K562 (cell line): ENCODE results near the gene PARP1. TPM values are rescaled to one million over a fixed set of nuclear protein-coding genes. Genes with fewer than 3 reads are reported as not detected.

Source experiments
- CBFA2T2 ChIP-seq: fragments of 450-650 bp; conservative IDR thresholded peaks from 2 replicates; pipeline ENCODE4 v1.6.1; 2017; ENCODE audit warnings: mild to moderate bottlenecking
- CXXC5 ChIP-seq: fragments of 250-450 bp; sonication (Bioruptor Pico); IDR thresholded peaks from 2 replicates; pipeline ENCODE4 v1.8.0; 2022; ENCODE audit warnings: inconsistent platforms, mild to moderate bottlenecking, moderate library complexity
- DPF2 ChIP-seq: fragments of 450-650 bp; IDR thresholded peaks from 2 replicates; pipeline ENCODE4 v1.6.1; 2016
- FOXM1 ChIP-seq, 2 experiments: fragments of 450-650 bp in 1 of 2; sonication (generic) in 1 of 2; formaldehyde crosslinking in 1 of 2; IDR thresholded peaks; 2 replicates each; pipeline versions ENCODE4 v1.6.1 to v1.9.0; 2017 to 2022; ENCODE audit warnings: low read depth in 2 of 2, mild to moderate bottlenecking in 2 of 2, missing genetic modification reagents in 1 of 2, moderate library complexity in 1 of 2
- KDM1A ChIP-seq, 2 experiments: fragments of 450-650 bp; IDR thresholded peaks; 2 replicates each; pipeline ENCODE4 v1.6.1; 2016; ENCODE audit warnings: mild to moderate bottlenecking in 2 of 2
- KLF6 ChIP-seq: fragments of 250-450 bp; sonication (Bioruptor Pico); IDR thresholded peaks from 2 replicates; pipeline ENCODE4 v1.4.0; 2020; ENCODE audit warnings: mild to moderate bottlenecking, moderate library complexity, borderline replicate concordance
- L3MBTL2 ChIP-seq: fragments of 450-650 bp; IDR thresholded peaks from 2 replicates; pipeline ENCODE4 v1.6.1; 2016; ENCODE audit warnings: mild to moderate bottlenecking, moderate library complexity
- LEF1 ChIP-seq: fragments of 450-650 bp; IDR thresholded peaks from 2 replicates; pipeline ENCODE4 v1.6.1; 2016; ENCODE audit warnings: mild to moderate bottlenecking
- MTA3 ChIP-seq: fragments of 450-650 bp; formaldehyde crosslinking; IDR thresholded peaks from 2 replicates; pipeline ENCODE4 v1.6.1; 2017; ENCODE audit warnings: mild to moderate bottlenecking, borderline replicate concordance
- MYNN ChIP-seq, 2 experiments: sonication (generic); formaldehyde crosslinking in 1 of 2; IDR thresholded peaks; 2 replicates each; pipeline versions ENCODE4 v1.5.0 to v1.6.1; 2016 to 2020; ENCODE audit warnings: antibody characterized with exemption in 1 of 2, missing genetic modification reagents in 1 of 2
- NR2C1 ChIP-seq, 2 experiments: fragments of 450-650 bp; IDR thresholded peaks; 2 replicates each; pipeline ENCODE4 v1.6.1; 2017; ENCODE audit warnings: mild to moderate bottlenecking in 2 of 2, antibody characterized with exemption in 1 of 2, inconsistent platforms in 1 of 2, missing compliant biosample characterization in 1 of 2, missing genetic modification characterization in 1 of 2
- NUFIP1 ChIP-seq: fragments of 450-650 bp; IDR thresholded peaks from 2 replicates; pipeline ENCODE4 v1.6.1; 2018; ENCODE audit not compliant: partially characterized antibody
- OTX1 ChIP-seq: fragments of 450-650 bp; formaldehyde crosslinking; IDR thresholded peaks from 2 replicates; pipeline ENCODE4 v1.4.0; 2022; ENCODE audit warnings: mild to moderate bottlenecking
- RAD21 ChIP-seq, 2 experiments: fragments of 250-450 bp in 1 of 2; fragments of 450-650 bp in 1 of 2; sonication (Bioruptor Pico) in 1 of 2; formaldehyde crosslinking in 1 of 2; IDR thresholded peaks in 1 of 2; conservative IDR thresholded peaks in 1 of 2; 2 replicates each; pipeline versions ENCODE4 v1.4.0 to v1.8.0; 2020 to 2022; ENCODE audit warnings: mild to moderate bottlenecking in 2 of 2, moderate library complexity in 1 of 2
- RB1 ChIP-seq: fragments of 450-650 bp; IDR thresholded peaks from 2 replicates; pipeline ENCODE4 v1.6.1; 2017; ENCODE audit warnings: low read depth, mild to moderate bottlenecking
- SMAD2 ChIP-seq: fragments of 150-350 bp; IDR thresholded peaks from 2 replicates; pipeline ENCODE4 v1.6.1; 2014; ENCODE audit warnings: low read depth, mild to moderate bottlenecking, low read length
- SMAD4 ChIP-seq: fragments of 250-450 bp; sonication (Bioruptor Pico); conservative IDR thresholded peaks from 2 replicates; pipeline ENCODE4 v1.8.0; 2021; ENCODE audit warnings: inconsistent platforms, mild to moderate bottlenecking, moderate library complexity
- SOX6 ChIP-seq: fragments of 450-650 bp; IDR thresholded peaks from 2 replicates; pipeline ENCODE4 v1.6.1; 2014; ENCODE audit warnings: mild to moderate bottlenecking
- TARDBP ChIP-seq: fragments of 450-650 bp; IDR thresholded peaks from 2 replicates; pipeline ENCODE4 v1.6.1; 2016
- TCF3 ChIP-seq: sonication (generic); formaldehyde crosslinking; IDR thresholded peaks from 2 replicates; pipeline ENCODE4 v1.4.0; 2020; ENCODE audit warnings: mild to moderate bottlenecking, missing genetic modification reagents
- TOE1 ChIP-seq, 2 experiments: fragments of 450-650 bp in 1 of 2; sonication (generic) in 1 of 2; formaldehyde crosslinking in 1 of 2; IDR thresholded peaks; 2 replicates each; pipeline versions ENCODE4 v1.7.1 to v1.8.0; 2016 to 2022; ENCODE audit warnings: borderline replicate concordance in 2 of 2, mild to moderate bottlenecking in 2 of 2, antibody characterized with exemption in 1 of 2, inconsistent platforms in 1 of 2, low read depth in 1 of 2, missing genetic modification reagents in 1 of 2, moderate library complexity in 1 of 2
- YBX1 ChIP-seq: fragments of 450-650 bp; IDR thresholded peaks from 2 replicates; pipeline ENCODE4 v1.7.1; 2016; ENCODE audit warnings: mild to moderate bottlenecking
- ZBTB17 ChIP-seq: fragments of 450-650 bp; formaldehyde crosslinking; IDR thresholded peaks from 2 replicates; pipeline ENCODE4 v1.4.0; 2020; ENCODE audit warnings: mild to moderate bottlenecking
- ZNF41 ChIP-seq: fragments of 250-450 bp; sonication (Bioruptor Pico); conservative IDR thresholded peaks from 2 replicates; pipeline ENCODE4 v1.4.0; 2020; ENCODE audit warnings: mild to moderate bottlenecking
- ZNF436 ChIP-seq: fragments of 250-450, 450-650 bp; sonication (Bioruptor Pico); formaldehyde crosslinking; IDR thresholded peaks from 2 replicates; pipeline ENCODE4 v1.7.0; 2020; ENCODE audit warnings: mild to moderate bottlenecking
- ZNF445 ChIP-seq: fragments of 250-450 bp; sonication (Bioruptor Pico); IDR thresholded peaks from 2 replicates; pipeline ENCODE4 v1.4.0; 2020; ENCODE audit warnings: low read depth, mild to moderate bottlenecking, moderate library complexity
- ZNF766 ChIP-seq: fragments of 200-800 bp; sonication (Bioruptor generic); conservative IDR thresholded peaks from 2 replicates; pipeline ENCODE4 v1.6.1; 2016; ENCODE audit warnings: missing genetic modification characterization, missing compliant biosample characterization
- polyA plus RNA-seq, 8 experiments: library from polyadenylated mRNA; depleted of rRNA in 4 of 8; stranded (reverse) in 5 of 8; unstranded in 3 of 8; fragments of >200 nt; fragmentation: Nextera tagmentation in 2 of 8; fragmentation: Illumina TruSeq in 1 of 8; extraction: Ambion mirVana in 2 of 8; extraction: Trizol in 1 of 8; gene quantifications; 2 replicates each; pipeline versions ENCODE4 v1.2.1 to v1.2.3, GENCODE V29; 2011 to 2014; ENCODE audit warnings: inconsistent platforms in 1 of 8, missing spikeins in 1 of 8
- total RNA-seq, 7 experiments: library from RNA; depleted of rRNA in 6 of 7; stranded (reverse); fragments of >200 nt in 6 of 7; fragmentation: Illumina TruSeq in 2 of 7; extraction: Trizol in 2 of 7; gene quantifications; 2 replicates each; pipeline versions ENCODE4 v1.2.1 to v1.2.3, GENCODE V29; 2011 to 2021; ENCODE audit warnings: low replicate concordance in 1 of 7
- TF ChIP-seq, protein P1 (sequence below): sonication (generic); formaldehyde crosslinking; IDR thresholded peaks from 2 replicates; pipeline ENCODE4 v1.9.0; 2022; ENCODE audit warnings: mild to moderate bottlenecking, missing genetic modification reagents
- TF ChIP-seq, protein P2 (sequence below), 2 experiments: fragments of 250-450 bp in 1 of 2; fragments of 450-650 bp in 1 of 2; sonication (Bioruptor Pico) in 1 of 2; IDR thresholded peaks; 2 replicates each; pipeline versions ENCODE4 v1.6.1 to v1.8.0; 2016 to 2021; ENCODE audit warnings: mild to moderate bottlenecking in 2 of 2, moderate library complexity in 2 of 2, missing compliant biosample characterization in 1 of 2, missing genetic modification characterization in 1 of 2

The PARP1 gene
- total and polyA plus RNA-seq, 9 of the 15 experiments (the other 6 are each of a cell fraction or from before 2014, with no cell fraction given), result 121 to 306 (median 250) TPM

DNA sequence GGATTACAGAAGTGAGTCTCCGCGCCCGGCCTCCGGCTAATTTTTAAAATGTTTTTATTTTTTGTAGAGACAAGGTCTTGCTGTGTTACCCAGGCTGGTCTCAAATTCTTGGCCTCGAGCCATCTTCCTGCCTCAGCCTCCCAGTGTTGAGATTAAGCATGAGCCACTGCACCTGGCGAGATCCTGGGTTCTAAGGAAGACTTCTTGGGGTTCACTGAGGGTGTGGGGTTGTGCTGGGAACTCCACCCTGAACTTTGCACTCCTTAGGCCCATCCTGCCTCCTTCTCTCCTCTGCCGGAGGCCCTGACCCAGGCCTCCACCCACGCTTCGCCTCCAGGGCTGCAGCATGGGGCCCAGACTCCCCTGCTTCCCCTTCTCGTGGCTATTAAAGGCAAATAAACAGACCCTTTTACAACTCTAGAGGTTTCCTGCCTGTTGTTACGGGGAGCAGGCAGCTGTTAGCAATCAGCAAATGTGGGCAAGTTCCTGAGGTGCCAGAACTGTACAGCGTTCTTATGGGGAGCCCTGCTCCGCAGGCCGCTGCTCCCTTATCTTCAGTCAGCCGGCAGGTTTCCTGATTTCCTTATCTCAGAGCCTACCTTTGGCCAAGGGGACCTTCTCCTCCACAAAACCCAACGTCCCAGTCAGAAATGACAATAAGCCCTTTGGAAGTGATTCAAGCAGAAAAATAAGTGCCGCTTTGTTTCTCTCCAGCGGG is 57.9 kb downstream of the PARP1 start (continued):
- TF ChIP-seq MYNN (IDR thresholded peaks at IDR 0.05) (0 out of 2 replicates have a peak, but pooled peaks have one; percentile 38), MYNN (CRISPR knock-in tag; IDR thresholded peaks at IDR 0.05) (no peak), ZNF436 (CRISPR knock-in tag) (no peak), TARDBP (peak; percentile 39; the same call in 1 of the 2 replicates), YBX1 (no peak), DPF2 (peak; percentile 83), SMAD2 (no peak), MTA3 (peak; percentile 51), ZBTB17 (CRISPR knock-in tag) (0 out of 2 replicates have a peak, but pooled peaks have one; percentile 29), TOE1 (IDR thresholded peaks at IDR 0.05; ENCODE audit: borderline replicate concordance) (no peak), TOE1 (CRISPR knock-in tag; IDR thresholded peaks at IDR 0.05; ENCODE audit: borderline replicate concordance, low read depth) (no peak), NR2C1 (IDR thresholded peaks at IDR 0.05) (no peak), NR2C1 (tag; IDR thresholded peaks at IDR 0.05) (peak; percentile 33), OTX1 (CRISPR knock-in tag) (no peak), ZNF766 (CRISPR knock-in tag) (peak; percentile 92), SMAD4 (peak; percentile 68), TCF3 (CRISPR knock-in tag) (peak; percentile 77), FOXM1 (IDR thresholded peaks at IDR 0.05; ENCODE audit: low read depth) (no peak), FOXM1 (CRISPR knock-in tag; IDR thresholded peaks at IDR 0.05; ENCODE audit: low read depth) (0 out of 2 replicates have a peak, but pooled peaks have one; percentile 40), L3MBTL2 (peak; percentile 70), CBFA2T2 (peak; percentile 68), KDM1A (IDR thresholded peaks at IDR 0.05) (peak; percentile 70 to 75; a peak in 3 of 4 replicates), SOX6 (peak; percentile 78), ZNF445 (no peak), KLF6 (no peak), ZNF41 (CRISPR knock-in tag) (0 out of 2 replicates have a peak, but pooled peaks have one; percentile 9), RAD21 (CRISPR knock-in tag; conservative IDR thresholded peaks at IDR 0.05 in 1 of 2, IDR thresholded peaks at IDR 0.05 in 1 of 2) (peak in 1 of 2 experiments; percentile 9; a peak in 1 of 4 replicates), CXXC5 (CRISPR knock-in tag) (peak; percentile 79), LEF1 (peak; percentile 46; the same call in 1 of the 2 replicates), NUFIP1 (no peak), RB1 (0 out of 2 replicates have a peak, but pooled peaks have one; percentile 30)
- TF ChIP-seq, protein P1, sequence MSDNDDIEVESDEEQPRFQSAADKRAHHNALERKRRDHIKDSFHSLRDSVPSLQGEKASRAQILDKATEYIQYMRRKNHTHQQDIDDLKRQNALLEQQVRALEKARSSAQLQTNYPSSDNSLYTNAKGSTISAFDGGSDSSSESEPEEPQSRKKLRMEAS, result 0 out of 2 replicates have a peak, but pooled peaks have one; percentile 20
- TF ChIP-seq, protein P2, sequence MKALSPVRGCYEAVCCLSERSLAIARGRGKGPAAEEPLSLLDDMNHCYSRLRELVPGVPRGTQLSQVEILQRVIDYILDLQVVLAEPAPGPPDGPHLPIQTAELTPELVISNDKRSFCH (CRISPR knock-in tag; IDR thresholded peaks at IDR 0.05), result no peak
- TF ChIP-seq, protein P2 (tag; IDR thresholded peaks at IDR 0.05), result peak; percentile 66; the same call in 1 of the 2 replicates
